GM23338 (cell line): ENCODE data around the gene EVC2. TPM values are rescaled to one million over a fixed set of nuclear protein-coding genes. Genes with fewer than 3 reads are reported as not detected.

Experiments
- ATAC-seq: fragments of 200-7000 bp; cut with Tn5 transposase; 3 replicates; pipeline ENCODE4 v1.9.1; 2020
- DNase-seq: peaks from one replicate; pipeline ENCODE4 v3.0.0-alpha.2; 2015; ENCODE audit warnings: low spot score
- H2AFZ ChIP-seq: fragments of 200-600 bp; sonication (generic); 2 replicates; pipeline ENCODE4 v1.8.0; 2016; ENCODE audit warnings: antibody characterized with exemption, mild to moderate bottlenecking, moderate library complexity
- H3F3A ChIP-seq: fragments of 200-600 bp; sonication (generic); replicated peaks from 2 replicates; pipeline ENCODE4 v1.8.0; 2017; ENCODE audit warnings: antibody characterized with exemption, mixed run types, low read depth
- H3K27ac ChIP-seq: fragments of 200-600 bp; sonication (generic); 2 replicates; pipeline ENCODE4 v1.6.1; 2016; ENCODE audit warnings: low read depth
- H3K27me3 ChIP-seq: fragments of 200-600 bp; sonication (generic); 2 replicates; pipeline ENCODE4 v1.8.0; 2016; ENCODE audit warnings: mild to moderate bottlenecking, mixed run types, moderate library complexity; ENCODE audit not compliant: insufficient read depth
- H3K36me3 ChIP-seq: fragments of 200-600 bp; sonication (generic); 2 replicates; pipeline ENCODE4 v1.8.0; 2016; ENCODE audit warnings: mild to moderate bottlenecking; ENCODE audit not compliant: insufficient read depth
- H3K4me1 ChIP-seq: fragments of 200-600 bp; sonication (generic); 2 replicates; pipeline ENCODE4 v1.8.0; 2016; ENCODE audit warnings: mild to moderate bottlenecking, moderate library complexity; ENCODE audit not compliant: insufficient read depth
- H3K4me2 ChIP-seq: fragments of 200-600 bp; sonication (generic); 2 replicates; pipeline ENCODE4 v1.7.1; 2017; ENCODE audit warnings: mixed run types
- H3K4me3 ChIP-seq: fragments of 200-600 bp; sonication (generic); 2 replicates; pipeline ENCODE4 v1.6.1; 2016; ENCODE audit warnings: mixed run types
- H3K79me2 ChIP-seq: fragments of 200-600 bp; sonication (generic); replicated peaks from 2 replicates; pipeline ENCODE4 v1.8.0; 2017; ENCODE audit warnings: mild to moderate bottlenecking; ENCODE audit not compliant: insufficient read depth
- H3K9me2 ChIP-seq: fragments of 200-600 bp; sonication (generic); 2 replicates; pipeline ENCODE4 v1.8.0; 2017; ENCODE audit not compliant: insufficient read depth
- H4K20me1 ChIP-seq: fragments of 200-600 bp; sonication (generic); replicated peaks from 2 replicates; pipeline ENCODE4 v1.8.0; 2017; ENCODE audit warnings: mild to moderate bottlenecking; ENCODE audit not compliant: insufficient read depth
- H3K27ac Mint-ChIP-seq: 2 replicates; pipeline ENCODE4 v1.8.0; 2020; ENCODE audit warnings: inconsistent platforms, mild to moderate bottlenecking, moderate library complexity, mixed read lengths
- H3K27me3 Mint-ChIP-seq: 3 replicates; pipeline ENCODE4 v1.8.0; 2022; ENCODE audit warnings: low read depth, mild to moderate bottlenecking, moderate library complexity, mixed read lengths, inconsistent platforms; ENCODE audit not compliant: insufficient read depth, poor library complexity
- H3K36me3 Mint-ChIP-seq: 3 replicates; pipeline ENCODE4 v1.8.0; 2021; ENCODE audit warnings: low read depth, mild to moderate bottlenecking, inconsistent platforms, moderate library complexity, mixed read lengths
- H3K4me1 Mint-ChIP-seq: 3 replicates; pipeline ENCODE4 v1.8.0; 2020; ENCODE audit warnings: mild to moderate bottlenecking, inconsistent platforms, mixed read lengths
- H3K4me3 Mint-ChIP-seq: 3 replicates; pipeline ENCODE4 v1.8.0; 2021; ENCODE audit warnings: moderate library complexity, mild to moderate bottlenecking, inconsistent platforms, mixed read lengths
- H3K9me3 Mint-ChIP-seq: 3 replicates; pipeline ENCODE4 v1.8.0; 2020; ENCODE audit warnings: moderate library complexity, mild to moderate bottlenecking, inconsistent platforms, mixed read lengths
- CREB1 ChIP-seq: fragments of 250-450 bp; sonication (Bioruptor Pico); IDR thresholded peaks from 2 replicates; pipeline ENCODE4 v1.5.0; 2020; ENCODE audit warnings: low read depth, mild to moderate bottlenecking, moderate library complexity
- CTCF ChIP-seq, 2 experiments: fragments of 200-600 bp in 1 of 2; sonication (generic) in 1 of 2; conservative IDR thresholded peaks; 2 replicates each; pipeline versions ENCODE4 v1.5.1 to v1.6.1; 2016 to 2017; ENCODE audit warnings: antibody characterized with exemption in 2 of 2, low read depth in 2 of 2, mild to moderate bottlenecking in 2 of 2, moderate library complexity in 1 of 2
- ETS1 ChIP-seq: IDR thresholded peaks from 2 replicates; pipeline ENCODE4 v1.6.1; 2016; ENCODE audit warnings: antibody characterized with exemption
- EZH2 ChIP-seq: fragments of 200-600 bp; sonication (generic); IDR thresholded peaks from one replicate; pipeline ENCODE4 v1.8.0; 2017; ENCODE audit warnings: antibody characterized with exemption, mild to moderate bottlenecking, low read depth; ENCODE audit not compliant: unreplicated experiment
- EZH2phosphoT487 ChIP-seq: fragments of 200-600 bp; sonication (generic); IDR thresholded peaks from one replicate; pipeline ENCODE4 v1.8.1; 2018; ENCODE audit warnings: antibody characterized with exemption; ENCODE audit not compliant: unreplicated experiment
- JUNB ChIP-seq: IDR thresholded peaks from one replicate; pipeline ENCODE4 v1.6.1; 2016; ENCODE audit warnings: antibody characterized with exemption; ENCODE audit not compliant: unreplicated experiment
- POLR2AphosphoS5 ChIP-seq: IDR thresholded peaks from 2 replicates; pipeline ENCODE4 v1.6.1; 2016; ENCODE audit warnings: antibody characterized with exemption, low read depth
- STAT1 ChIP-seq: IDR thresholded peaks from one replicate; pipeline ENCODE4 v1.6.1; 2016; ENCODE audit warnings: antibody characterized with exemption; ENCODE audit not compliant: unreplicated experiment
- ZNF114 ChIP-seq: fragments of 250-450 bp; sonication (Bioruptor Pico); IDR thresholded peaks from 2 replicates; pipeline ENCODE4 v1.5.0; 2020; ENCODE audit warnings: mild to moderate bottlenecking, moderate library complexity
- ZNF331 ChIP-seq: fragments of 250-450 bp; sonication (Bioruptor Pico); IDR thresholded peaks from 2 replicates; pipeline ENCODE4 v1.5.0; 2020; ENCODE audit warnings: low read depth, mild to moderate bottlenecking, moderate library complexity
- ZNF462 ChIP-seq: fragments of 250-450 bp; sonication (Bioruptor Pico); IDR thresholded peaks from 2 replicates; pipeline ENCODE4 v1.5.0; 2020; ENCODE audit warnings: mild to moderate bottlenecking, moderate library complexity
- polyA plus RNA-seq: library from polyadenylated mRNA; unstranded; fragments of >200 nt; fragmentation: Nextera tagmentation; extraction: Ambion mirVana; gene quantifications from 2 replicates; pipeline ENCODE4 v1.2.1, GENCODE V29; 2016
- total RNA-seq: library from RNA; depleted of rRNA; stranded (reverse); fragments of >200 nt; shearing (Covaris generic); gene quantifications from 2 replicates; pipeline ENCODE4 v1.2.3, GENCODE V29; 2014

Gene EVC2
- total and polyA plus RNA-seq, 2 experiments from 2014 or later: 3.4 to 11.5 TPM

- no peaks in the 10 kb centered on the region for H3K4me1 ChIP-seq
- no peaks in the 10 kb centered on the region; the same call in 2 of the 3 replicates for H3K4me1 Mint-ChIP-seq
- no peak for ATAC-seq
- DNase-seq: no peak
- H3K4me3 Mint-ChIP-seq: no peak overlapping the region
- H3K27ac ChIP-seq: no peak overlapping the region
- H3K4me3 ChIP-seq: no peak overlapping the region
- peaks cover 13% of the 10 kb centered on the region for H3K36me3 ChIP-seq
- H3K27me3 ChIP-seq: no peaks in the 10 kb centered on the region
- no peaks in the 10 kb centered on the region for H3K79me2 ChIP-seq
- no peak overlapping the region for H2AFZ ChIP-seq
- no peaks in the 10 kb centered on the region for H3K9me3 Mint-ChIP-seq
- peaks cover 16% of the 10 kb centered on the region for H3K36me3 Mint-ChIP-seq
- no peak overlapping the region for H3K27ac Mint-ChIP-seq
- H3K9me2 ChIP-seq: 0 out of 2 replicates have a peak, but pooled peaks cover 7% of the 10 kb centered on the region
- no peaks in the 10 kb centered on the region for H4K20me1 ChIP-seq
- TF ChIP-seq POLR2AphosphoS5 (no peak), CTCF (conservative IDR thresholded peaks at IDR 0.05; ENCODE audit: low read depth in 2 of 2) (no peak), EZH2 (no peak), ETS1 (no peak), CREB1 (CRISPR knock-in tag) (no peak), STAT1 (no peak), ZNF114 (CRISPR knock-in tag) (no peak), ZNF462 (no peak), EZH2phosphoT487 (no peak), ZNF331 (CRISPR knock-in tag) (no peak), JUNB (no peak)
- peaks cover 5% of the 10 kb centered on the region for H3K27me3 Mint-ChIP-seq
- no peak overlapping the region for H3K4me2 ChIP-seq
- H3F3A ChIP-seq: no peaks in the 10 kb centered on the region
Measured at GRCh38 chr4:5742968-5743367, 34.6 kb upstream of the EVC2 start.
